PFSK-1 (cell line): Measurements from ENCODE around the gene UCP3.

Source experiments
- SIN3A ChIP-seq: IDR thresholded peaks from 2 replicates; pipeline ENCODE4 v1.6.1; 2012; ENCODE audit warnings: mild to moderate bottlenecking, low read length, moderate library complexity, borderline replicate concordance; ENCODE audit not compliant: insufficient read depth
- TAF1 ChIP-seq: IDR thresholded peaks from 2 replicates; pipeline ENCODE4 v1.6.1; 2012; ENCODE audit warnings: low read length, control low read depth, borderline replicate concordance; ENCODE audit not compliant: insufficient read depth
- TF ChIP-seq, protein P1 (sequence below), 2 experiments: IDR thresholded peaks; 2 replicates each; pipeline versions ENCODE4 v1.6.1 to v1.8.0; 2011 to 2012; ENCODE audit warnings: low read depth in 2 of 2, low read length in 2 of 2, control low read depth in 1 of 2, inconsistent platforms in 1 of 2, mild to moderate bottlenecking in 1 of 2, moderate library complexity in 1 of 2; ENCODE audit not compliant: insufficient read depth in 1 of 2

DNA sequence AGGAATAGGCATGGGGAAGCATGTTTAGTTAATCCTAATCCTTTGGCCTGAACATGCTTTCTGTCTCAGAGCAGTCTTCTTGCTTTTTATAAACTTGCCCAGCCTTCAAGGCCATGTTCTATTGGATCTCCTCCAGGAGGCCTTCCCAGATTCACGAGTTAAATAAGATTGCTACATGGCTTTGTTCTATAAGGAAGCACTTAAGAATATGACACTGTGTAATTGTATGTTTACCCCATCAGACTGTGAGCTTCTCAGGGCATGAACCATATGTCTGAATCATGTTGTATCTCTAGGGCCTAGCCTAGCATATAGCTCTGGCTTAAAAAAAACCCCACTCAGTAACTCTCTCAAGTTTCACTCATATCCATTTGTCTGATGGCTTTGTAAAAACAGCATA is 26.4 kb upstream of the UCP3 start:
- TF ChIP-seq TAF1 (no peak), SIN3A (no peak)
- TF ChIP-seq, protein P1, sequence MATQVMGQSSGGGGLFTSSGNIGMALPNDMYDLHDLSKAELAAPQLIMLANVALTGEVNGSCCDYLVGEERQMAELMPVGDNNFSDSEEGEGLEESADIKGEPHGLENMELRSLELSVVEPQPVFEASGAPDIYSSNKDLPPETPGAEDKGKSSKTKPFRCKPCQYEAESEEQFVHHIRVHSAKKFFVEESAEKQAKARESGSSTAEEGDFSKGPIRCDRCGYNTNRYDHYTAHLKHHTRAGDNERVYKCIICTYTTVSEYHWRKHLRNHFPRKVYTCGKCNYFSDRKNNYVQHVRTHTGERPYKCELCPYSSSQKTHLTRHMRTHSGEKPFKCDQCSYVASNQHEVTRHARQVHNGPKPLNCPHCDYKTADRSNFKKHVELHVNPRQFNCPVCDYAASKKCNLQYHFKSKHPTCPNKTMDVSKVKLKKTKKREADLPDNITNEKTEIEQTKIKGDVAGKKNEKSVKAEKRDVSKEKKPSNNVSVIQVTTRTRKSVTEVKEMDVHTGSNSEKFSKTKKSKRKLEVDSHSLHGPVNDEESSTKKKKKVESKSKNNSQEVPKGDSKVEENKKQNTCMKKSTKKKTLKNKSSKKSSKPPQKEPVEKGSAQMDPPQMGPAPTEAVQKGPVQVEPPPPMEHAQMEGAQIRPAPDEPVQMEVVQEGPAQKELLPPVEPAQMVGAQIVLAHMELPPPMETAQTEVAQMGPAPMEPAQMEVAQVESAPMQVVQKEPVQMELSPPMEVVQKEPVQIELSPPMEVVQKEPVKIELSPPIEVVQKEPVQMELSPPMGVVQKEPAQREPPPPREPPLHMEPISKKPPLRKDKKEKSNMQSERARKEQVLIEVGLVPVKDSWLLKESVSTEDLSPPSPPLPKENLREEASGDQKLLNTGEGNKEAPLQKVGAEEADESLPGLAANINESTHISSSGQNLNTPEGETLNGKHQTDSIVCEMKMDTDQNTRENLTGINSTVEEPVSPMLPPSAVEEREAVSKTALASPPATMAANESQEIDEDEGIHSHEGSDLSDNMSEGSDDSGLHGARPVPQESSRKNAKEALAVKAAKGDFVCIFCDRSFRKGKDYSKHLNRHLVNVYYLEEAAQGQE (IDR thresholded peaks at IDR 0.05; ENCODE audit: insufficient read depth in 1 of 2, low read depth in 2 of 2, low read length in 2 of 2), result no peak
